ENCODE results near the gene HIVEP3. TPM values are rescaled to one million over a fixed set of nuclear protein-coding genes. Genes with fewer than 3 reads are reported as not detected.

The HIVEP3 gene
- total RNA-seq, 2 experiments from 2014 or later: 18.6 to 20.4 TPM

DNA sequence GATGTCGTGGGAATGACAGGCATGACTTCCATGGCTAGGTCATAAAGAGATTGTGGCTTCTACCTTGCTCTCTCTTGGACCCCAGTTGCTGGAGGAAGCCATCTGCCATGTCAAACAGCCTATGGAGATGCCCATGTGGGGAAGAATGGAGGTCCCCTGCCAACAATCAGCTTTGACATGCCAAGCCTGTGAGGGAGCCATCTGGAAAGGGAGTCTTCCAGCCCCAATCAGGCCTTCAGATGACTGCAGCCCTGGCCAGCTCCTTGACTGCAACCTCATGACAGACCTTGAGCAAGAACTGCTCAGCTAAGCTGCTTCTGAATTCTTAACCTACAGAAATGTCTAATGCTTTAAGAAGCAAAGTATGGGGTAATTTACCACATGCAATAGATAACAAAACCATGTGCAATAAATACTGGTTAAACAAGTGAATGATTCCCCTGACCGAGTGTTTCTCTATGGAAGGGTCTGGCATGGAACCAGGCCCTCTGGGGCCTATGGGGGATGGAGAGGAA lies 187.1 kb downstream of the HIVEP3 start:
- intact Hi-C loops (cut with micrococcal nuclease): no loop called here
- TF ChIP-seq, protein P1, sequence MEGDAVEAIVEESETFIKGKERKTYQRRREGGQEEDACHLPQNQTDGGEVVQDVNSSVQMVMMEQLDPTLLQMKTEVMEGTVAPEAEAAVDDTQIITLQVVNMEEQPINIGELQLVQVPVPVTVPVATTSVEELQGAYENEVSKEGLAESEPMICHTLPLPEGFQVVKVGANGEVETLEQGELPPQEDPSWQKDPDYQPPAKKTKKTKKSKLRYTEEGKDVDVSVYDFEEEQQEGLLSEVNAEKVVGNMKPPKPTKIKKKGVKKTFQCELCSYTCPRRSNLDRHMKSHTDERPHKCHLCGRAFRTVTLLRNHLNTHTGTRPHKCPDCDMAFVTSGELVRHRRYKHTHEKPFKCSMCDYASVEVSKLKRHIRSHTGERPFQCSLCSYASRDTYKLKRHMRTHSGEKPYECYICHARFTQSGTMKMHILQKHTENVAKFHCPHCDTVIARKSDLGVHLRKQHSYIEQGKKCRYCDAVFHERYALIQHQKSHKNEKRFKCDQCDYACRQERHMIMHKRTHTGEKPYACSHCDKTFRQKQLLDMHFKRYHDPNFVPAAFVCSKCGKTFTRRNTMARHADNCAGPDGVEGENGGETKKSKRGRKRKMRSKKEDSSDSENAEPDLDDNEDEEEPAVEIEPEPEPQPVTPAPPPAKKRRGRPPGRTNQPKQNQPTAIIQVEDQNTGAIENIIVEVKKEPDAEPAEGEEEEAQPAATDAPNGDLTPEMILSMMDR (IDR thresholded peaks at IDR 0.05): no peak
- ATAC-seq: no peak
- H3K27me3 Mint-ChIP-seq: no peaks in the 10 kb centered on the region
- no peaks in the 10 kb centered on the region for H3K9me3 Mint-ChIP-seq
- no peak for DNase-seq
- no peak overlapping the region for H3K27ac Mint-ChIP-seq
- no peaks in the 10 kb centered on the region for H3K36me3 Mint-ChIP-seq (ENCODE audit: low read depth)
- ChIA-PET POLR2A (interaction anchor here (1.2 kb wide), 1 partner anchor 11 kb away, joined by 4 read pairs; no protein-coding TSS in a partner anchor), CTCF (no interaction called here)
- H3K4me1 Mint-ChIP-seq (ENCODE audit: low read depth): peaks cover 52% of the 10 kb centered on the region
- no peak overlapping the region for H3K4me3 Mint-ChIP-seq

DNA sequence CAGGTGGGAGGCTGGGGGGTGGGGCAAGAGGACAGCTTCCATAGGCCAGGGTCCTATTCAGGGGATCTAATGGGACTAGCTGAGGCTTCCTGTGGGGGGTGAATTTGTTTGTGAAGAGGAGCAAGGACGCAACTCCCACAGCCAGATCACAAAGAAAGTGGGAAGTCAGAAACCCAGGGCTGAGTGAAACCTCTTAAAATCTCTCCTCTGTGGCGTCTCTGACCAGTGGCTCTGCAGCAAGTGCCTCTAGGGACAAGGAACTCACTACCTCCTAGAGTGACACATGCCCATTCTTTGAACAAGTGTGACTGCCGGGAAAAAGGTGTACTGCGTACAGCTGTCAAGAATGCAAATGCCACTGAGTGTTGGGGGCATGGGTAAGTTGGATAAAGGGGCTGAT lies 187.9 kb downstream of the HIVEP3 start:
- ChIA-PET POLR2A (interaction anchor here (1.2 to 4.2 kb wide), 2 partner anchors 11 to 12 kb away, joined by 4 to 21 read pairs; no protein-coding TSS in a partner anchor), CTCF (no interaction called here)
- intact Hi-C loops (cut with micrococcal nuclease): no loop called here
- no peak for ATAC-seq
- H3K27me3 Mint-ChIP-seq: no peaks in the 10 kb centered on the region
- H3K36me3 Mint-ChIP-seq (ENCODE audit: low read depth): no peaks in the 10 kb centered on the region
- H3K4me3 Mint-ChIP-seq: no peak overlapping the region
- no peak for DNase-seq
- TF ChIP-seq, protein P1 (IDR thresholded peaks at IDR 0.05): no peak
- H3K9me3 Mint-ChIP-seq: no peaks in the 10 kb centered on the region
- peaks cover 56% of the 10 kb centered on the region for H3K4me1 Mint-ChIP-seq (ENCODE audit: low read depth)
- H3K27ac Mint-ChIP-seq: no peak overlapping the region

DNA sequence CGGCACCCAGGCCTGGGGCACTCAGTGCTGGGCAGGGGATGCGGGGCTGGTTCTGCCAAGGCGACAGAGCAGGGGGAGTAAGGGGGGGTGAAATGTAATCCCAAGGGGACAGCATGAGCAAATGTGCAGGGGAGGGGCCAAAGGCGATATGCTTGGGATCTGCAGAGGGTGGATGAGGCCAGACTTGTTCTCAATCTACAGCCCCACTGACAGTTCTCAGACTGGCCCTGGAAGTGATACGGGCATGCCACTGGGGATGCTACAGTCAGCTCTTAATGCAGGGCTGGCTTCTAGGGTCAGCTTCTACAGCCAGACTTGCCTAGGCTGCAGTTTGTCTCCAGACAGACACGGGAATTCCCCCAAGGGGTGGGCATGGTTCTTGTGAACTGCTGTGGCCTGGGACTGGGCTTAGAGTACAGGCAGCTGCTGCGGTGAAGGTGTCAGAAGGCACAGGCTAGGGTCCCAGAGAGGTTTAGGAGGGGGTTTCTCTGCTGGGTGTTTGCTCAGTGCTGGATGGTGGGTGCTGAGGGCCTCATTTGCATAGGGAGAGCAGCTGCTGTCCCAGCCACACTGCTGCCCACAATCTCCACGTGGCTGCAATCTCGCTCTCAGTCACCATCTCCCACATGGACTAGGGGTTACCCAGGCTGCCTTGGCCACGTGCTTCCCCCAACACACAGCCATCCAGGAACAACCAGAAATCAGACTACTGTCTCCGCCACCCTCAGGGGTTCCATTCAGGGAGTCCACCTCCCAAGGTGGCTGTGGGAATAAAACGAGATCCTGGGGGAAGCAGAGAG lies 190.1 kb downstream of the HIVEP3 start:
- Mint-ChIP-seq H3K4me1 (ENCODE audit: low read depth) (peaks cover 41% of the 10 kb centered on the region), H3K27ac (peak overlapping the region; percentile 85), H3K4me3 (no peak overlapping the region), H3K9me3 (no peaks in the 10 kb centered on the region), H3K27me3 (no peaks in the 10 kb centered on the region), H3K36me3 (ENCODE audit: low read depth) (no peaks in the 10 kb centered on the region)
- TF ChIP-seq, protein P1 (IDR thresholded peaks at IDR 0.05): no peak
- CTCF ChIA-PET: interaction anchor here (1.2 kb wide), 1 partner anchor 163 kb away, joined by 4 read pairs; no protein-coding TSS in a partner anchor
- POLR2A ChIA-PET: interaction anchor here (0.7 to 4.2 kb wide), 9 partner anchors 10 to 88 kb away, joined by 3 to 23 read pairs (median 4); no protein-coding TSS in a partner anchor
- DNase-seq (peak; percentile 94), ATAC-seq (peak; percentile 91)
- intact Hi-C loops (cut with micrococcal nuclease): loop anchor here (5.0 kb wide), 1 partner anchor 56 kb away; no protein-coding TSS in a partner anchor

DNA sequence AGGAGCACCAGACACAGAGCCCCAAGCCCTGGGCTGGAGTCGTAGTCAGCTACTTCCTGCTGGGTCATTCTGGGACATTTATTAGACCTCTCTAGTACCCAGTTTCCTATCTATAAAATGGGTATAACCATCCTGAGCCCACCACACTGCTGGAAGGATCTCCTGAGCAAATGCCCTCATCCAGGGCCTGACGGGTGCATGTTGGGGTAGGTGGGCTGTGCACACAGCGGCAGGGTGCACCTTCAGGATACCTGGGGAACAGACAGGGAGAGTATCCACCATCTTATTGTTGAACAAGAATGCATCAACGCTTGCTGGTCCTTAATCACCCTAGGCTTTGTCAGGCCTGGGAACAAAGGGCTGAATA lies 191.0 kb downstream of the HIVEP3 start:
- peak overlapping the region; percentile 49 for H3K4me3 Mint-ChIP-seq
- H3K9me3 Mint-ChIP-seq: no peaks in the 10 kb centered on the region
- CTCF ChIA-PET: interaction anchor here (1.2 to 1.3 kb wide), 3 partner anchors 12 to 164 kb away, joined by 3 to 4 read pairs (median 4); no protein-coding TSS in a partner anchor
- intact Hi-C loops (cut with micrococcal nuclease): loop anchor here (5.0 kb wide), 1 partner anchor 55 kb away; no protein-coding TSS in a partner anchor
- POLR2A ChIA-PET: interaction anchor here (0.7 to 4.2 kb wide), 6 partner anchors 10 to 61 kb away, joined by 4 to 23 read pairs (median 6); no protein-coding TSS in a partner anchor
- no peaks in the 10 kb centered on the region for H3K36me3 Mint-ChIP-seq (ENCODE audit: low read depth)
- TF ChIP-seq, protein P1 (IDR thresholded peaks at IDR 0.05): no peak
- H3K27ac Mint-ChIP-seq: peak overlapping the region; percentile 85
- H3K27me3 Mint-ChIP-seq: no peaks in the 10 kb centered on the region
- peaks cover 41% of the 10 kb centered on the region for H3K4me1 Mint-ChIP-seq (ENCODE audit: low read depth)
- DNase-seq: no peak
- ATAC-seq: no peak
